Measurements from ENCODE around the gene CR1L. TPM values are rescaled to one million over a fixed set of nuclear protein-coding genes. Genes with fewer than 3 reads are reported as not detected.
"Not testable (repeated sequence)": the region's sequence is repeated elsewhere in the genome, so short reads cannot be mapped to it uniquely, and the experiment has no call there.

Gene CR1L
- total and polyA plus RNA-seq, 8 donors: 1.3 TPM; not detected in 7

DNA sequence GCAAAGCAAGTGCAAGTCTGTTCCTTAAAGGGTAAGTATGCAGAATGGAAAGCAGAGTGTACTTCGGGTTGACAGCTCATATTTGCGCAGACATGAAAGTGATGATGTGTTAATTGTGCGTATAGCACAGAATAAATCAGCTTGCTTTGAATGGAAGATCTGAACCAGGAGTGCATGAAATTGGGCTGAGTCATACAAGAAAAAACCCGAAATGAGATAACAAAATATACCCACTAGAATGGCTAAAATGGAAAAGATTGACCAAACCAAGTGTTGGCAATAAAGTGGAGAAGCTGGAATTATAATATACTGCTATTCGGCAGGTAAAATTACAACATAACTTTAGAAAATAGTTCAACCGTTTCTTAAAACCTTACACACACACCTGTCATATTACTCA lies 28.5 kb downstream of the CR1L start:
- ATAC-seq (no peak), FAIRE-seq (no peak), DNase-seq (no peak)
- Histone ChIP-seq H3K4me1 (peaks cover 0 to 5% (median 0%) of the 10 kb centered on the region in 3 donors), H3K4me3 (no peak overlapping the region), H3K27ac (no peak overlapping the region), H3K27me3 (peaks cover 0 to 23% (median 6%) of the 10 kb centered on the region in 4 donors), H3K9me3 (no peaks in the 10 kb centered on the region), H3K36me3 (no peaks in the 10 kb centered on the region)
- WGBS, 2 donors: 48 to 59% methylated on average over 6 of the region's 6 CpGs
- TF ChIP-seq, protein P1, sequence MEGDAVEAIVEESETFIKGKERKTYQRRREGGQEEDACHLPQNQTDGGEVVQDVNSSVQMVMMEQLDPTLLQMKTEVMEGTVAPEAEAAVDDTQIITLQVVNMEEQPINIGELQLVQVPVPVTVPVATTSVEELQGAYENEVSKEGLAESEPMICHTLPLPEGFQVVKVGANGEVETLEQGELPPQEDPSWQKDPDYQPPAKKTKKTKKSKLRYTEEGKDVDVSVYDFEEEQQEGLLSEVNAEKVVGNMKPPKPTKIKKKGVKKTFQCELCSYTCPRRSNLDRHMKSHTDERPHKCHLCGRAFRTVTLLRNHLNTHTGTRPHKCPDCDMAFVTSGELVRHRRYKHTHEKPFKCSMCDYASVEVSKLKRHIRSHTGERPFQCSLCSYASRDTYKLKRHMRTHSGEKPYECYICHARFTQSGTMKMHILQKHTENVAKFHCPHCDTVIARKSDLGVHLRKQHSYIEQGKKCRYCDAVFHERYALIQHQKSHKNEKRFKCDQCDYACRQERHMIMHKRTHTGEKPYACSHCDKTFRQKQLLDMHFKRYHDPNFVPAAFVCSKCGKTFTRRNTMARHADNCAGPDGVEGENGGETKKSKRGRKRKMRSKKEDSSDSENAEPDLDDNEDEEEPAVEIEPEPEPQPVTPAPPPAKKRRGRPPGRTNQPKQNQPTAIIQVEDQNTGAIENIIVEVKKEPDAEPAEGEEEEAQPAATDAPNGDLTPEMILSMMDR (IDR thresholded peaks at IDR 0.05): no peak
- intact Hi-C loops (cut with DNase I): no loop called here

DNA sequence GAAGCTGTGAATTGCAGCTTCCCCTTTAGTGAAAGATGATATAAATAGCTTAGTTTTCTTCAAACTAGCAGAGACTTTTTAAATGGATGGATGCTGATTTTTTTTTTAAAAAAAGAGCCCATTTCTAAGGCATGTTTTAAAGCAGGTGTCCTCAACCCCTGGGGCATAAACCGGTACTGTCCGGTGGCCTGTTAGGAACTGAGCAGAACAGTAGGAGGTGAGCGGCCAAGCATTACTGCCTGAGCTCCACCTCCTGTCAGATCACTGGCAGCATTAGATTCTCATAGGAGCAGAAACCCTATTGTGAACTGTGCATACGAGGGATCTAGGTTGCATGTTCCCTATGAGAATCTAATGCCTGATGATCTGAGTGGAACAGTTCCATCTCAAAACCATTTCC lies 31.2 kb downstream of the CR1L start:
- DNase-seq (no peak), FAIRE-seq (no peak), ATAC-seq (no peak)
- TF ChIP-seq, protein P1 (IDR thresholded peaks at IDR 0.05): no peak
- H3K9me3 ChIP-seq: no peaks in the 10 kb centered on the region
- H3K4me3 ChIP-seq: no peak overlapping the region
- H3K27me3 ChIP-seq: peaks cover 0 to 8% (median 4%) of the 10 kb centered on the region in 4 donors
- 90% methylated on average over 4 of the region's 4 CpGs for WGBS, 2 donors
- intact Hi-C loops (cut with DNase I): no loop called here
- H3K27ac ChIP-seq: no peak overlapping the region
- no peaks in the 10 kb centered on the region for H3K4me1 ChIP-seq
- no peaks in the 10 kb centered on the region for H3K36me3 ChIP-seq

DNA sequence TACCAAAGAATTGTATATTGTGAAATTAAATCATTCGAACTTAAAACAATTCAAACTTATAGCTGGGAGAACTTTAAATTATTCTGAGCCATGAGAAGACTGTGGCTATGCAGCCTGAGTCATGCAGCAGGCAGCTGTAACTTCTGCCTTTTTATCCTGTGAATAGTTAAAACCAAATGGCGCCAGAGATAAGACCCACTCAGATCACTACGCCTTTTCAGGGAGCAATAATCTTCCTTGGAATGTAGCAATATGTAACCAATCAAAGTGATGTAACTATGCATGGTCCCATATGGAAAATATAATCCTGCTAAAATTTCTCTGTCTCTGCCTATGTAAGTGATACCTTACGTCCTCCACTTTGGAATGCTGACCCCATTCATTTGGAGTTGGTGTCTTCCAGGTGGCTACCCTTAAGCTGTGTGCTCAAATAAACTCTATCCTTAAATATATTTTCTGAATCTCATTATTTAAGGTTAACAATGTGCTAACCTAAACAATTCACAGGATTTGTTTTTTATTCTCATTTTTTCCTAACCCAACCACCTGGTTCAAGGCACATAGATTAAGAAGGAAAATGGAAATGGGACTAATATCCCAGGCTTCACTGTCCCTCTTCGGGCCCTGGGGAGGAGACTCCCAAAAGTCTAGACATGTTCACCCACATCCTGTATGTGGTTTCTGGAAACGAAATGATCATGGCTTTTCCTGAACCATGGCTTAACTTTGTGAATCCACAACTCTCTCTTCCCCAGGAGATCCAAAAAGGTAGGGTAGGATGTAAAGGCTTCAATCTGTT lies 35.9 kb downstream of the CR1L start:
- H3K27me3 ChIP-seq; H3K4me3 ChIP-seq; DNase-seq; FAIRE-seq; H3K36me3 ChIP-seq; H3K27ac ChIP-seq; intact Hi-C loops (cut with DNase I); H3K4me1 ChIP-seq; H3K9me3 ChIP-seq; ATAC-seq: not testable (repeated sequence)
- 63 to 69% methylated on average over 6 of the region's 6 CpGs for WGBS, 2 donors

DNA sequence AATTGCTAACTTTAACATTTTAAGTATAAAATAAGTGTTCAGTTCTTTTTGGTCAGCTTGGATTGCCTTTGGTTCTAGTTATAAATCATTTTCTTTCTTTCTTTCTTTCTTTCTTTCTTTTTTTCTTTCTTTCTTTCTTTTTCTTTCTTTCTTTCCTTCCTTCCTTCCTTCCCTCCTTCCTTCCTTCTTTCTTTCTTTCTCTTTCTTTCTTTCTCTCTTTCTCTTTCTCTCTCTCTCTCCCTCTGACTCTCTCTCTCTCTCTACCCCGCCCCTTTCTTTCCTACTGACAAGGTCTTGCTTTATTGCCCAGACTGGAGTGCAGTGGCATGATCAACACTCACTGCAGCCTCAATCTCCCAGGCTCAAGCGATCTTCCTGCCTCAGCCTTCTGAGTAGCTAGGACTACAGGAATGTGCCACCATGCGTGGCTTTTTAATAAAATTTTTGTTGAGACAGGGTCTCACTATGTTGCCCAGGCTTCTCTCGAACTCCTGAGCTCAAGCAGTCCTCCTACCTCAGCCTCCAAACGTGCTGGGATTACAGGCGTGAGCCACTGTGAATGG lies 38.0 kb downstream of the CR1L start:
- H3K4me1 ChIP-seq; FAIRE-seq; H3K9me3 ChIP-seq; H3K4me3 ChIP-seq; H3K27ac ChIP-seq; DNase-seq; H3K36me3 ChIP-seq; intact Hi-C loops (cut with DNase I); ATAC-seq; H3K27me3 ChIP-seq: not testable (repeated sequence)
- 79 to 86% methylated on average over 6 of the region's 6 CpGs for WGBS, 2 donors

DNA sequence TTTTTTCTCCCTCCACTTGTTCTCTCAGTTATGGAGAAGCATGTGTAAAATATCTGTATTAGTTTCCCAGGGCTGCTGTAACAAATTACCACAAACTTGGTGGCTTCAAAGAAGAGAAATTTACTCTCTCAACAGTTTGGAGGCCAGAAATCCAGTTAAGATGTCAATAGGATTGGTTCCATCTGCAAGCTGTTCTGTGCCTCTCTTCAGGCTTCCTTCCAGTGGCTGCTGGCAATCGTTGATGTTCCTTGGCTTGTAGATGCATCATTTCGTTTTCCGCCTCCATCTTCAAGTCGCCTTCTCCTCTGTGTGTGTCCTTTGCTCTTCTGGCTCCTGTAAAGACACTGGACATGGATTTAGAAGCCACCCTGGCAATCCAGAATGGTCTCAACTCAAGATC lies 45.6 kb downstream of the CR1L start:
- not testable (repeated sequence) for FAIRE-seq

DNA sequence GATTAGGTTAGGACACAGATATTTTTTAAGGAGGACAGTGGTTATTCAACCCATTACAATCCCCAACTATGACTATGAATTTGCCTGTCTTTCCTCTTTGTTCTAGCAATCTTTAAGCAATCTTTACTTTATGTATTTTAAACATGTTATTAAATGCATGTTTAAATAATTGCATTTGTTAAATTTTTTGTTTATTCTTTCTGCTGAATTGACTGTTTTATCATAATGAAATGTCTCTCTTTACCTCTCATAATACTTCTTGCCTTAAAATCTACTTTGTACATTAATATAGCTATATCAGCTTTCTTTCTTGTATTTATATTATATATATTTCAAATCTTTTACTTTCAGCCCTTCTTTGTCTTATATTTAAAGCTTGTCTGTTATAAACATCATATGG lies 46.1 kb downstream of the CR1L start:
- Histone ChIP-seq H3K27ac (no peak overlapping the region), H3K27me3 (no peaks in the 10 kb centered on the region), H3K4me1 (no peaks in the 10 kb centered on the region), H3K4me3 (no peak overlapping the region), H3K9me3 (peaks cover 0 to 3% (median 0%) of the 10 kb centered on the region in 4 donors), H3K36me3 (no peaks in the 10 kb centered on the region)
- no peak for ATAC-seq
- no peak for DNase-seq
- intact Hi-C loops (cut with DNase I): no loop called here
- TF ChIP-seq, protein P1 (IDR thresholded peaks at IDR 0.05): no peak
- no peak for FAIRE-seq

More for the DNA sequence above, 45.6 kb downstream of the CR1L start:
- intact Hi-C loops (cut with DNase I); H3K4me1 ChIP-seq; DNase-seq; ATAC-seq; H3K27ac ChIP-seq; H3K27me3 ChIP-seq; H3K36me3 ChIP-seq; H3K9me3 ChIP-seq; H3K4me3 ChIP-seq: not testable (repeated sequence)
- 83 to 85% methylated on average over 4 of the region's 4 CpGs for WGBS, 2 donors
